Dendritic cell treated with granulocyte-macrophage colony-stimulating factor and Interleukin-4, amounts not matched to agents 40 ng/mL and 50 ng/mL, for 4 days (primary cell): Measurements from ENCODE around the gene GYS2.
A peak's percentile ranks its signal among the peaks of the same experiment; 100 is the strongest.

Experiments
- H3K27ac Mint-ChIP-seq: one replicate; pipeline ENCODE4 v1.8.0; 2022; ENCODE audit warnings: mild to moderate bottlenecking, mixed read lengths
- H3K27me3 Mint-ChIP-seq: one replicate; pipeline ENCODE4 v1.8.0; 2022; ENCODE audit warnings: mild to moderate bottlenecking, mixed read lengths
- H3K36me3 Mint-ChIP-seq: one replicate; pipeline ENCODE4 v1.8.0; 2022; ENCODE audit warnings: low read depth, mixed read lengths
- H3K4me1 Mint-ChIP-seq: one replicate; pipeline ENCODE4 v1.8.0; 2022; ENCODE audit warnings: low read depth, mixed read lengths
- H3K4me3 Mint-ChIP-seq: one replicate; pipeline ENCODE4 v1.8.0; 2022; ENCODE audit warnings: mild to moderate bottlenecking, moderate library complexity, mixed read lengths
- H3K9me3 Mint-ChIP-seq: one replicate; pipeline ENCODE4 v1.8.0; 2022; ENCODE audit warnings: mixed read lengths
- intact Hi-C: fragments of 100-400 bp; cut with micrococcal nuclease; formaldehyde crosslinking; loops from one replicate; pipeline ENCODE4 v1.15.0; 2022

GYS2 gene

DNA sequence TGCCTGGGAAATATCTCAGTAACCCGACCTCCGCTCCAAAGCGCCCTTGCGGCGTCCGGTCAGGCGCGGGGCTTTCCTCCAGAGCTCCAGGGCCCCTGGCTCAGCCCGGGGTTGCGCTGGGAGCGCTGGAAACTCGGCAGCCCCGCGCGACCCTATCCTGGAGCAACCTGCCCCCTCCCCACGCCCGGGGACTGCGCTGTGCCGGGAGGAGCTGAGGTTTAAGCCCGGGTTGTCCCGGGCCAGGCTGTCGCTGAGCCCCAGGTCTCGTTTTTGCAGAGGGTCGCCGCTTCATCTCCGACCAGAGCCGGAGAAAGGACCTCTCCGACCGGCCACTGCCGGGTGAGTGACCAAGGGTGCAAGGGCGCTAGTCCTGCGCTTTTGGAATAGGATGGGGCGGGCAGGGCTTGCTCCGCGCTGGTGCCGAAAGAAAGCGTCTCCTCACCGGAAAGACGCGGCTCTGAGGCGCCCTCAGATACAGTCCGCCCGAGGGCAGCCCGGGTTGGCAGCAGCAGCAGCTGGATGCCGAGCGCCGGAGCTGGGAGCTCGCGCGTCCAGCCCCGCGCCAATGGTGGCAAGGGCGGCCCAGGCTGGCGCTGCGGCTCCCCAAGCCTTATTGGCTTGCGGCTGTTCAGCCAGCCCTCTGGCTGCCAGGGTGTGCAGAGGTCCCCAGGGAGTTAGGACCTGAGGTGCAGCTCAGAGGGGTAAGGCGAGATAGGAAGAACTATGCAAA lies 77.0 kb downstream of the GYS2 start:
- Mint-ChIP-seq H3K27me3 (peaks cover 52% of the 10 kb centered on the region), H3K9me3 (peaks cover 9% of the 10 kb centered on the region), H3K4me1 (peaks cover 11% of the 10 kb centered on the region), H3K36me3 (no peaks in the 10 kb centered on the region), H3K4me3 (peak overlapping the region; percentile 50), H3K27ac (no peak overlapping the region)
- intact Hi-C loops: no loop called here

DNA sequence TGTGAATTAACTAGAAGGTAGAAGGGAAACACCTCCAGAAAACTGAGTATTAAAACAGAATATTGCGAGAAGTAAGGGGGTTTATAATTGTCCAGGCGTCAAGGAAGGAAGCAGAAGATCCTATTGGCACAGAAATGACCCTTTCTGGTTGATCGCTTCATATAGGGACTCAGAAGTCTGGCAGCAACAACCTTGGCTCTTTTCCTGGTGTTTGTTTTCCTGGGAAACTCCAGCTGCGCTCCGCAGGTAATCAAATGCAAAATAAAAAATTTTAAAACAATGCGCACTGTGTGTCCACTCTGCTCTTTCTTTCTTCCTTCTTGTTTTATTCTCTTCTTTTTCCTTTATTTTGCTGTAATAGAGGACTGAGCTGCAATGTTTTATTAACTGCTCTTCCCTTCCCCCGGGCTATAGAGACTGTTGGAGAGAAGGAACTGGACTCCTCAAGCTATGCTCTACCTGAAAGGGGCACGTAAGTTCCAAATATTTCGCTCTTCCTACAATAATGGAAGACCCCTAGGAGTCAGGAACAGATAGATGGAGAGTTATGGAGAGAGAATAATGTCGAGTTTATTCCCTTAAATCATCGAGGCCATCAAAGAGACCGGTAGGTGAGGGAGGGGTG lies 77.8 kb downstream of the GYS2 start:
- intact Hi-C loops: no loop called here
- H3K9me3 Mint-ChIP-seq: peaks cover 9% of the 10 kb centered on the region

GRCh38 chr12:21526053-21526452 lies 78.6 kb downstream of the GYS2 start, which contains the start of gene SPX:
Gene SPX, plus strand, starts transcription at chr12:21526296. Its CDS starts 177 bp downstream, at chr12:21526473.
- H3K9me3 Mint-ChIP-seq: peaks cover 9% of the 10 kb centered on the region
- H3K4me3 Mint-ChIP-seq: no peak within 1 kb of the TSS
- no peak within 1 kb of the TSS for H3K27ac Mint-ChIP-seq
- H3K36me3 Mint-ChIP-seq: no peaks in the 10 kb centered on the region
- peaks cover 47% of the 10 kb centered on the region for H3K27me3 Mint-ChIP-seq
- intact Hi-C loops: no loop called here
- peaks cover 11% of the 10 kb centered on the region for H3K4me1 Mint-ChIP-seq

More for the DNA sequence above, 77.8 kb downstream of the GYS2 start:
- H3K4me1 Mint-ChIP-seq: peaks cover 11% of the 10 kb centered on the region
- H3K4me3 Mint-ChIP-seq: no peak overlapping the region
- H3K27ac Mint-ChIP-seq: no peak overlapping the region
- H3K27me3 Mint-ChIP-seq: peaks cover 52% of the 10 kb centered on the region
- no peaks in the 10 kb centered on the region for H3K36me3 Mint-ChIP-seq

DNA sequence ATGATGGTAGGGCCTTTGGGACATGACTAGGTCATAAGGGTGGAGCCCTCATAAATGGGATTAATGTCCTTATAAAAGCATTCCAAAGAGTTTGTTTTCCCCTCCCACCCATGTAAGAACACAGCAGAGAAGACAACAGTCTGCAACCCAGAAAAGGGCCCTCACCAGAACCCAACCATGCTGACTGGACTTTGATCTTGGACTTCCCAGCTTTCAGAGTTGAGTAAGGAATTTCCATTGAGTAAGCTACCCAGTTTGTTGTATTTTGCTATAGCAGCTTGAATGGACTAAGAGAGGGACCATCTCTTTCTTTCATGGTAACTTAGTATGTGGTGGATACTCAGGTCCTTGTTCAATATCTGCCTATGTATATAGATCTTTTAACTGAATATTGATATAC lies 81.5 kb downstream of the GYS2 start:
- peaks cover 11% of the 10 kb centered on the region for H3K4me1 Mint-ChIP-seq
- intact Hi-C loops: no loop called here
- no peak overlapping the region for H3K4me3 Mint-ChIP-seq
- no peak overlapping the region for H3K27ac Mint-ChIP-seq
- peaks cover 9% of the 10 kb centered on the region for H3K9me3 Mint-ChIP-seq
- H3K27me3 Mint-ChIP-seq: peaks cover 30% of the 10 kb centered on the region
- peaks cover 15% of the 10 kb centered on the region for H3K36me3 Mint-ChIP-seq

DNA sequence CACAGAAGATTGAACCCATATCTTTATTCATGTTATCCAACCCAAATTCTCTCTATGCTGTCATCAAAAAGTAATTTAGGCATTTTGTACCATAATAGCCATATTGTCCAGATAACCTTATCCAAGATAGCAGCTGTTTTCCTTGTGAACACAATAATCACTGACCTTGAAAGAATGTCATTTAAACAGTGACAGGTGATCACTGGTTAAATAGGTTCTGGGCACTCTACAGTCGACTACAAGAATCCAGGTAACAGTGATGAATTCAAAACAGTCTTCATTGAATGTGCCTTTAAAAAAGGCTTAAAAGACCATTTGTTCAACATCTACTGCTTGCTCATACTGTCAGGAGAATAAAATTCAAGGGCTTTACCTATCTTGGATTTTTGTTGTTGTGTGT lies 83.1 kb downstream of the GYS2 start:
- peaks cover 9% of the 10 kb centered on the region for H3K9me3 Mint-ChIP-seq
- peaks cover 23% of the 10 kb centered on the region for H3K36me3 Mint-ChIP-seq
- H3K27me3 Mint-ChIP-seq: peaks cover 16% of the 10 kb centered on the region
- H3K4me1 Mint-ChIP-seq: no peaks in the 10 kb centered on the region
- intact Hi-C loops: no loop called here
- H3K27ac Mint-ChIP-seq: no peak overlapping the region
- no peak overlapping the region for H3K4me3 Mint-ChIP-seq

- intact Hi-C loops: no loop called here
- no peaks in the 10 kb centered on the region for H3K4me1 Mint-ChIP-seq
- H3K27ac Mint-ChIP-seq: no peak overlapping the region
- H3K36me3 Mint-ChIP-seq: peaks cover 42% of the 10 kb centered on the region
- peaks cover under 1% of the 10 kb centered on the region for H3K27me3 Mint-ChIP-seq
- H3K4me3 Mint-ChIP-seq: no peak overlapping the region
- H3K9me3 Mint-ChIP-seq: no peaks in the 10 kb centered on the region
Measured at GRCh38 chr12:21518451-21518850, 86.2 kb downstream of the GYS2 start.

DNA sequence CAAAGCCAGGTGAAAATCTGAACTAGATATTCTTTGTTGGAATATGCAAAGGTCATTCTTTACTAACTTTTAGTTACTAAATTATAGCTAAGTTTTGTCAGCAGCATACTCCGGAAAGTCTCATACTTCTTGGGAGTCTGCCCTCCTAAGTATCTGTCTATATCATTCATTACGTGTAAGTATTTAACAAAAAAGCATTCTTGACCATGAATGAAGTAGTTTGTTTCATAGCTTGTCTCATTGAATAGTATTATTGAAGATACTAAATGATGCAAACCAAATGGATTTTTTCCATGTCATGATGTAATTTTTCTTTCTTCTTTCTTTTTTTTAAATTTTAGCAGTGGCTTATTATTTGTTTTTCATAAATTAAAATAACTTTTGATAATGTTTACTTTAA lies 88.4 kb downstream of the GYS2 start:
- no peak overlapping the region for H3K27ac Mint-ChIP-seq
- H3K9me3 Mint-ChIP-seq: no peaks in the 10 kb centered on the region
- peaks cover 59% of the 10 kb centered on the region for H3K36me3 Mint-ChIP-seq
- intact Hi-C loops: no loop called here
- H3K4me1 Mint-ChIP-seq: no peaks in the 10 kb centered on the region
- H3K27me3 Mint-ChIP-seq: no peaks in the 10 kb centered on the region
- H3K4me3 Mint-ChIP-seq: no peak overlapping the region

DNA sequence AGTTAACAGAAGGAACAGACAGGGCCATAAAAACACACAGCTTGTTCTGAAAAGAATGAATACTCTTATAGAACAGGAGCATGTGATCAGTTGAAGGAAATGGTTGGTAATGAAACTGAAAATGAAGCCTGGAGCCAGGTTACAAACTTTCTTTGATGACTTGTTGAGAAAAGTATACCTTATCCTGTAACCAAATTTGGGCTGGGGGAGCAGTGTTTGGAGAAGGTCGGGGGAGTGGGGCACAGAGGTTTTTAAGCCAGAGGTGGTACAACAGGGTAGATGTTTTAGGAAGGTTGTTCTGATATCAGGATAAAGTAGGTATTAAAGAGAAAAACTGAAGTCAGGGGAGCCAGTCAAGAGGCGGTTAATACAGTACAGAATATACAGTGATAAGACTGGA lies 94.9 kb downstream of the GYS2 start:
- Mint-ChIP-seq H3K4me3 (no peak overlapping the region), H3K4me1 (peaks cover 6% of the 10 kb centered on the region), H3K36me3 (peaks cover 67% of the 10 kb centered on the region), H3K27me3 (no peaks in the 10 kb centered on the region), H3K27ac (no peak overlapping the region), H3K9me3 (no peaks in the 10 kb centered on the region)
- intact Hi-C loops: no loop called here

- peaks cover 52% of the 10 kb centered on the region for H3K36me3 Mint-ChIP-seq
- H3K9me3 Mint-ChIP-seq: no peaks in the 10 kb centered on the region
- intact Hi-C loops: no loop called here
- peaks cover 21% of the 10 kb centered on the region for H3K4me1 Mint-ChIP-seq
- no peaks in the 10 kb centered on the region for H3K27me3 Mint-ChIP-seq
- no peak overlapping the region for H3K27ac Mint-ChIP-seq
- no peak overlapping the region for H3K4me3 Mint-ChIP-seq
Measured at GRCh38 chr12:21507849-21508248, 96.8 kb downstream of the GYS2 start.

GRCh38 chr12:21505888-21506287 lies 98.8 kb downstream of the GYS2 start:
- Mint-ChIP-seq H3K4me1 (peaks cover 26% of the 10 kb centered on the region), H3K27me3 (no peaks in the 10 kb centered on the region), H3K4me3 (no peak overlapping the region), H3K9me3 (no peaks in the 10 kb centered on the region), H3K36me3 (peaks cover 39% of the 10 kb centered on the region), H3K27ac (no peak overlapping the region)
- intact Hi-C loops: no loop called here

DNA sequence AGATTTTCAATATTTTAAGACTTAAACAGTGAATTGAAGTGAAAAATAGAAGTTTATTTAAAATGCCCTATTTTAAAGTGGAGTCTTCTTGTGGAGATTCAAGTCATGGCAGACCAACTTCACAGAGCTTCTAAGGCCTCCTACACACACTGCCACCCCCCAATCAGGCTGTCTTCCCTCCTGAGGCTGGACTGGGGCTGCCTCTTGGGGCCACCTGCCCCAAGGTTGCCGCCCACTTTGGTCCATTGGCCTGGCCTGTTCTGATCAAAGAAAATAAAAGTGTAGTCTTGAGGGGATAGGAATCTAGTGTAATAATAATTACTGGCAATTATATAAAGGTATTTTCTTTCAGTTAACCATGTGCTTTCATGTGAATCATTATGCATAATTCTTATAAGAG lies 101.8 kb downstream of the GYS2 start:
- Mint-ChIP-seq H3K4me1 (peaks cover 28% of the 10 kb centered on the region), H3K36me3 (peaks cover 24% of the 10 kb centered on the region), H3K4me3 (no peak overlapping the region), H3K9me3 (no peaks in the 10 kb centered on the region), H3K27me3 (no peaks in the 10 kb centered on the region), H3K27ac (no peak overlapping the region)
- intact Hi-C loops: loop anchor here (5.0 kb wide), 3 partner anchors 154 to 544 kb away; partner anchors contain the start of genes CMAS and LDHB

DNA sequence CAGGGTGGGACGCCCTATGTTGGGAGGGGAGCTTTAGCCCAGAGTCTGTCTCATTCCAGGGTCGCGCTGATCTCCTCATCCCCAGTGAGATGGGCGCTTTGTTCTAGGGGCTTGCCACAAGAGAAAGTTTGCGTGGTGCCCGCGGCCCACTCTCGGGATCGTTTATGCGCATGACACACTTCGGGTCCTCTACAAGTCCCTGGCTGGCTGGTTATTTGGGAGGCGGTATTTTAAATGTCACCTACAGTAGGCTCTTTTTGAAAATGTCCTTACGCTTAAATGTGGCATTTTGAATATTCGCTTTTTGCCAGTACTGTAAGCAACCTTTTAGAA lies 102.5 kb downstream of the GYS2 start:
- Mint-ChIP-seq H3K9me3 (no peaks in the 10 kb centered on the region), H3K4me1 (peaks cover 28% of the 10 kb centered on the region), H3K4me3 (no peak overlapping the region), H3K27ac (no peak overlapping the region), H3K36me3 (peaks cover 24% of the 10 kb centered on the region), H3K27me3 (no peaks in the 10 kb centered on the region)
- intact Hi-C loops: loop anchor here (5.0 kb wide), 3 partner anchors 155 to 545 kb away; partner anchors contain the start of genes CMAS and LDHB

DNA sequence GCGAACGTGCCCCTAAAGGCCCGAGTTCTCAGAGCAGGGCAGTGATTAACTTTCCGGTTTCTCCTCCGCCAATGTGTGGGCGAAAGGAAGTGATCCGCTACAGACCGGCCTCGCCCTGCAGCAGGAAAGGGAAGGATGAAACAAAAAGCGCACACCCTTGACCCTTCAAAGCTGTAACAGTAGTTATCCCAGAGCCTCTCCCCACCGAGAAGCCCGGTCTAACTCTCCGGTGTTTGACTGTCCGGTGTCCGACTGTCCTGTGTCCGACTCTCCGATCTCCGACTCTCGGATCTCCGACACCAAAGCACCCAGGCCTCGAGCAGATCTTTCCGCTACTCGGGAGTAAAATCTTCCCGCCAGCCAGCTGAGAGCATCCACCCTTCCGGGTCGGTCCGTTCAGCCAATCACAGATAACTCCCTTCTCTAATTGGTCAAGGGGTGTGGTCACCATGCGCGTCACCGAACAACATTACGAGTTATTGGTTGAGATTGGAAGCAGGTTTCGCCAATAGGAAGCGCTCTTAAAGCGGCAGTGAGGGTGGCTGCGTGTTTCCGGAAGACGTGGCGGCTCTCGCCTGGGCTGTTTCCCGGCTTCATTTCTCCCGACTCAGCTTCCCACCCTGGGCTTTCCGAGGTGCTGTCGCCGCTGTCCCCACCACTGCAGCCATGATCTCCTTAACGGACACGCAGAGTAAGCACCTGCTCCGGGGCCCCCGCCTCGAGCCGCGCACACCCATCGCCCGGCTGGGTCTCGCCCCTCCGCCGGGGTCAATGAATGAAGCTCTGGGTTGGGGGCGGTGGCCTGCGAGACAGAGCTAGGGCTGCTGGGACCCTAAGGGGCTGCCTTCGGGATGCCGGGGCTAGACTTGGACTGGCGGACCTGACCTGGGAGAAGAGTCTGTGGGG lies 103.1 kb downstream of the GYS2 start, which contains the start of the genes GOLT1B and RECQL:
GOLT1B (plus strand) TSS at position 532 of the 906 bp plus-strand sequence; CDS start at position 667, 135 bp downstream.
RECQL (minus strand) TSS at position 378 of the 906 bp plus-strand sequence. CDS start 2,065 bp downstream, outside the sequence.
- Mint-ChIP-seq H3K27ac (no peak within 1 kb of the TSS), H3K4me3 (no peak within 1 kb of the TSS), H3K27me3 (no peaks in the 10 kb centered on the region), H3K36me3 (peaks cover 28% of the 10 kb centered on the region), H3K9me3 (no peaks in the 10 kb centered on the region), H3K4me1 (peaks cover 28% of the 10 kb centered on the region)
- intact Hi-C loops: loop anchor here (1.0 to 5.0 kb wide), 4 partner anchors 64 to 546 kb away; partner anchors contain the start of genes CMAS, LDHB and PYROXD1
